HL-60 (cell line): Measurements from ENCODE around the gene MARCO.

ENCODE experiments used
- DNase-seq, 2 experiments: peaks; one replicate each; pipeline ENCODE4 v3.0.0-alpha.2; 2010 to 2020; ENCODE audit warnings: low read depth in 1 of 2, low spot score in 1 of 2
- H3K27ac ChIP-seq: fragments of 250-450 bp; sonication (Bioruptor Pico); replicated peaks from 2 replicates; pipeline ENCODE4 v1.5.1; 2020; ENCODE audit warnings: mild to moderate bottlenecking, moderate library complexity
- H3K27me3 ChIP-seq: fragments of 250-450 bp; sonication (Bioruptor Pico); 2 replicates; pipeline ENCODE4 v1.5.1; 2021; ENCODE audit warnings: mild to moderate bottlenecking, moderate library complexity; ENCODE audit not compliant: insufficient read depth, poor library complexity, severe bottlenecking
- H3K4me3 ChIP-seq: replicated peaks from 2 replicates; pipeline ENCODE4 v1.5.1; 2011; ENCODE audit warnings: mild to moderate bottlenecking, control low read depth, low read length; ENCODE audit not compliant: insufficient read depth
- GABPA ChIP-seq: IDR thresholded peaks from 2 replicates; pipeline ENCODE4 v1.6.1; 2012; ENCODE audit warnings: low read depth
- POLR2AphosphoS5 ChIP-seq: IDR thresholded peaks from 2 replicates; pipeline ENCODE4 v1.6.1; 2012; ENCODE audit warnings: low read depth
- SPI1 ChIP-seq: IDR thresholded peaks from 2 replicates; pipeline ENCODE4 v1.6.1; 2012; ENCODE audit warnings: low read depth, mild to moderate bottlenecking, borderline replicate concordance
- TF ChIP-seq, protein P1 (sequence below): IDR thresholded peaks from one replicate; pipeline ENCODE4 v1.5.1; 2011; ENCODE audit warnings: low read length, control low read depth, inconsistent platforms; ENCODE audit not compliant: insufficient read depth
- TF ChIP-seq, protein P2 (sequence below): IDR thresholded peaks from 2 replicates; pipeline ENCODE4 v1.6.1; 2012; ENCODE audit warnings: low read depth; ENCODE audit not compliant: insufficient replicate concordance

MARCO gene

DNA sequence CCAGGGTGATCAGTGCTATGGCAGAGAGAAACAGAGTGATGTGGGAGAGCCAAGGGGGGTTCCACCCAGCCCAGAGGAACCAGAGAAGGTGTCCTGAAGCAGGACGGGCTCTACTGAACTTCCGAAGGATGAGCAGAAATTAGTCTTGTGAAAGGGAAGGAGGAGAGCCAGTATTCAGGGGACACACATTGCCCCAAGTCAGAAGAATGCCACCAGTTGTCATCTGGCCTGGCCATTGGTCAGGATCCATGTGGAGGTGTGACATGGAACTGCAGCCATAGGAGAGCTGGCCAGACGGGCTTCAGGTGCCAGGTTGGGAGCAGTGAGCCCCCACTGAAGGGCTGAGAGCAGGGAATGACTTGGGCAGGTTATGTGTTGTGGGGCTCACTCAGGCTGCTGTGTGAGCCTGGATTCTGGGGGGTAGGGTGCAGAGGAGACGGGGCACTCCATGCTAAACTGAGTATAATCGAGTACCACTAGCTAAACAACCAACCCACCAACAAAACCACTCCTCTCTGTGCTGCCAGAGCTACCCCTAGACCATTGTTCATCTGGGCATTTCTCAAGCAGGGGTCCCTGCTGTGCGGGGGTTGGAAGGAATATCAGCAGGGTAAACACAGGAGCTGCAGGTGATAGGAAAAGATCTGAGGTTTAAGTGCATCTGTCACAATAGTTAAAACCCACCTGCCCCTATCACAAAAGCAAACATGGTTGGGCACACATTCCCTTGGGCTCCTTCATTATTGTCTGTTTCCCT lies 25.3 kb downstream of the MARCO start:
- H3K4me3 ChIP-seq = no peak overlapping the region
- no peak for DNase-seq
- H3K27me3 ChIP-seq = no peaks in the 10 kb centered on the region
- peak overlapping the region; percentile 34 for H3K27ac ChIP-seq
- TF ChIP-seq, protein P1, sequence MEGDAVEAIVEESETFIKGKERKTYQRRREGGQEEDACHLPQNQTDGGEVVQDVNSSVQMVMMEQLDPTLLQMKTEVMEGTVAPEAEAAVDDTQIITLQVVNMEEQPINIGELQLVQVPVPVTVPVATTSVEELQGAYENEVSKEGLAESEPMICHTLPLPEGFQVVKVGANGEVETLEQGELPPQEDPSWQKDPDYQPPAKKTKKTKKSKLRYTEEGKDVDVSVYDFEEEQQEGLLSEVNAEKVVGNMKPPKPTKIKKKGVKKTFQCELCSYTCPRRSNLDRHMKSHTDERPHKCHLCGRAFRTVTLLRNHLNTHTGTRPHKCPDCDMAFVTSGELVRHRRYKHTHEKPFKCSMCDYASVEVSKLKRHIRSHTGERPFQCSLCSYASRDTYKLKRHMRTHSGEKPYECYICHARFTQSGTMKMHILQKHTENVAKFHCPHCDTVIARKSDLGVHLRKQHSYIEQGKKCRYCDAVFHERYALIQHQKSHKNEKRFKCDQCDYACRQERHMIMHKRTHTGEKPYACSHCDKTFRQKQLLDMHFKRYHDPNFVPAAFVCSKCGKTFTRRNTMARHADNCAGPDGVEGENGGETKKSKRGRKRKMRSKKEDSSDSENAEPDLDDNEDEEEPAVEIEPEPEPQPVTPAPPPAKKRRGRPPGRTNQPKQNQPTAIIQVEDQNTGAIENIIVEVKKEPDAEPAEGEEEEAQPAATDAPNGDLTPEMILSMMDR = no peak
- TF ChIP-seq SPI1 (no peak), GABPA (no peak), POLR2AphosphoS5 (no peak)
- TF ChIP-seq, protein P2, sequence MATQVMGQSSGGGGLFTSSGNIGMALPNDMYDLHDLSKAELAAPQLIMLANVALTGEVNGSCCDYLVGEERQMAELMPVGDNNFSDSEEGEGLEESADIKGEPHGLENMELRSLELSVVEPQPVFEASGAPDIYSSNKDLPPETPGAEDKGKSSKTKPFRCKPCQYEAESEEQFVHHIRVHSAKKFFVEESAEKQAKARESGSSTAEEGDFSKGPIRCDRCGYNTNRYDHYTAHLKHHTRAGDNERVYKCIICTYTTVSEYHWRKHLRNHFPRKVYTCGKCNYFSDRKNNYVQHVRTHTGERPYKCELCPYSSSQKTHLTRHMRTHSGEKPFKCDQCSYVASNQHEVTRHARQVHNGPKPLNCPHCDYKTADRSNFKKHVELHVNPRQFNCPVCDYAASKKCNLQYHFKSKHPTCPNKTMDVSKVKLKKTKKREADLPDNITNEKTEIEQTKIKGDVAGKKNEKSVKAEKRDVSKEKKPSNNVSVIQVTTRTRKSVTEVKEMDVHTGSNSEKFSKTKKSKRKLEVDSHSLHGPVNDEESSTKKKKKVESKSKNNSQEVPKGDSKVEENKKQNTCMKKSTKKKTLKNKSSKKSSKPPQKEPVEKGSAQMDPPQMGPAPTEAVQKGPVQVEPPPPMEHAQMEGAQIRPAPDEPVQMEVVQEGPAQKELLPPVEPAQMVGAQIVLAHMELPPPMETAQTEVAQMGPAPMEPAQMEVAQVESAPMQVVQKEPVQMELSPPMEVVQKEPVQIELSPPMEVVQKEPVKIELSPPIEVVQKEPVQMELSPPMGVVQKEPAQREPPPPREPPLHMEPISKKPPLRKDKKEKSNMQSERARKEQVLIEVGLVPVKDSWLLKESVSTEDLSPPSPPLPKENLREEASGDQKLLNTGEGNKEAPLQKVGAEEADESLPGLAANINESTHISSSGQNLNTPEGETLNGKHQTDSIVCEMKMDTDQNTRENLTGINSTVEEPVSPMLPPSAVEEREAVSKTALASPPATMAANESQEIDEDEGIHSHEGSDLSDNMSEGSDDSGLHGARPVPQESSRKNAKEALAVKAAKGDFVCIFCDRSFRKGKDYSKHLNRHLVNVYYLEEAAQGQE = no peak

DNA sequence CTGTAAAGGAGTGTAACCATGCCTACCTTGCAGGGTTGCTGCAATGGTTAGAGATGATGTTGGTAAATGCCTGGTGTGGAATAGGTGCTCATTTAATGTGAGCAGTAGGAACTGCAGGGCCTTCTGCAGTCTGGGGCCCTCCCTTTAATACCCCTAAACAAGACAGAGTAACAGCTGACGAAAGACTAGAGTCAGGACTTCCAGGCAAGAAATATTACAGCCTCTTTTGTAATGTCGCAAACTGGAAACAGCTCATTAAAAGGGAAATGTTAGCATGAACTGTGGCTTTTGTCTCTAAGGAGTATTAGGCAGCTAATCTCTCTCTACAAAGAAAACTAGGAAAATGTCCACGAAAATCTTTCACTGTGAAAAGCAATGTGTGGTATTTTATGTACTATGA lies 26.0 kb downstream of the MARCO start:
- Histone ChIP-seq H3K27ac (peak overlapping the region; percentile 34), H3K27me3 (no peaks in the 10 kb centered on the region), H3K4me3 (no peak overlapping the region)
- DNase-seq = peak in 1 of 2 experiments; percentile 53
- TF ChIP-seq, protein P1 = no peak
- TF ChIP-seq SPI1 = no peak
- TF ChIP-seq POLR2AphosphoS5 = no peak
- TF ChIP-seq, protein P2 = no peak
- TF ChIP-seq GABPA = no peak

DNA sequence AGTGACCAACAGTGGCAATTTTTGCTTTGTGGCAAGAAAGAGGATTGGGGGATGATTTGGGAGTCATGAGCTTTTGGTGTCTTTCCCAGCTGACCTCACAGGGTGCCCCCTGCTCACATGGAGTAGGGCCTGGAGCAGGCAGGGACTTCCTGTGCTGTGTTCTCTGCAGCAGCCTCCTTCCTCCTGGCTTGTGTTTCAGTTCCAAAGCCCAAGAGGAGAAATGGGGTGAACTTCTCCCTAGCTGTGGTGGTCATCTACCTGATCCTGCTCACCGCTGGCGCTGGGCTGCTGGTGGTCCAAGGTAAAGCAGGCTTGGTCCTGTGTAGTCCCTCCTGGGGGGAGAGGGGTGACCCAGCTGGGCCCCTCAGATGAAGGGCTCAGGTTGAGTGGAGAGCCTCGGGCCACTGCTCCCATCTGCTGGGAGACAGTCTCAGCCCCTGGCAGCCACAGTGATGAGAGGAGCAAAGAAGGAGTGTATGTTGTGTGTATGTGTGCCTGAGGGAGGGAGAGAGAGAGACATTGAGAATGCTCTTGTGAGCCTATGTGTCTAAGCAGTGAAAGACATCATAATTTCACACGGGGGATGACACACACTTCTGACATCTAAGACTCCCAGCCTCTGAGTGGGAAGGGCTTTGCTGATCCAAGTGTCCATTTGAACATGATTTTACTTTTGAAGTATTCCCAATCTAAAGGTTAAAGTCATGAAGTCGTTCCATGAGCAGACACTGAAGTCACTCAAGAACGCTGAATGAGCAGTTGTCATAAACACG lies 27.2 kb downstream of the MARCO start:
- TF ChIP-seq, protein P1 = no peak
- no peak for TF ChIP-seq POLR2AphosphoS5
- peak overlapping the region; percentile 34 for H3K27ac ChIP-seq
- H3K4me3 ChIP-seq = no peak overlapping the region
- no peak for DNase-seq
- H3K27me3 ChIP-seq = no peaks in the 10 kb centered on the region
